A549 (cell line): ENCODE data around the gene KCNB1. TPM values are rescaled to one million over a fixed set of nuclear protein-coding genes. Genes with fewer than 3 reads are reported as not detected.

Experiments used
- ATAC-seq, 2 experiments: fragments of 200-7000 bp in 1 of 2; fragments of >200 bp in 1 of 2; cut with Nextera tagmentation in 1 of 2; cut with Tn5 transposase in 1 of 2; 3 replicates each; pipeline versions ENCODE4 v1.8.0 to v1.9.1; 2018 to 2020; ENCODE audit warnings: mild to moderate bottlenecking in 1 of 2, moderate library complexity in 1 of 2
- CTCF ChIA-PET: fragments of 300-600 bp; sonication (Branson Sonifier 250); formaldehyde crosslinking; extraction: SDS; loops from one replicate; lab custom pipeline; 2021; ENCODE audit warnings: antibody characterized with exemption, inconsistent platforms; lab: Yijun Ruan, JAX
- POLR2A ChIA-PET: fragments of 350-600 bp; formaldehyde crosslinking; extraction: SDS; loops from one replicate; lab custom pipeline; 2021; ENCODE audit warnings: antibody characterized with exemption, inconsistent platforms; lab: Yijun Ruan, JAX
- DNase-seq, 2 experiments: peaks; one replicate each; pipeline versions ENCODE4 v3.0.0 to v3.0.0-alpha.2; 2011 to 2016; ENCODE audit warnings: low read depth in 1 of 2, low spot score in 1 of 2
- FAIRE-seq: peaks from 2 replicates; lab custom pipeline; 2011; peaks lifted over from hg19 to GRCh38; lab: Jason Lieb, UNC
- H3K27ac ChIP-seq, 2 experiments: fragments of >200 bp; sonication (Bioruptor Twin); formaldehyde crosslinking; 3 replicates each; pipeline ENCODE4 v1.5.1; 2016 to 2017
- H3K4me1 ChIP-seq: fragments of >200 bp; sonication (Bioruptor Twin); formaldehyde crosslinking; 3 replicates; pipeline ENCODE4 v1.6.1; 2016
- H3K4me2 ChIP-seq: fragments of >200 bp; sonication (Bioruptor Twin); formaldehyde crosslinking; 3 replicates; pipeline ENCODE4 v1.6.1; 2016
- H3K4me3 ChIP-seq: fragments of >200 bp; sonication (Bioruptor Twin); formaldehyde crosslinking; 3 replicates; pipeline ENCODE4 v1.5.1; 2016
- H3K9me3 ChIP-seq: fragments of >200 bp; sonication (Bioruptor Twin); formaldehyde crosslinking; 3 replicates; pipeline ENCODE4 v1.6.1; 2016
- CBX8 ChIP-seq: fragments of 200-600 bp; sonication (generic); IDR thresholded peaks from 2 replicates; pipeline ENCODE4 v1.6.1; 2016
- CHD2 ChIP-seq: fragments of 150-350 bp; IDR thresholded peaks from 2 replicates; pipeline ENCODE4 v1.6.1; 2014; ENCODE audit warnings: low read length; ENCODE audit not compliant: partially characterized antibody
- EHF ChIP-seq: fragments of 250-450 bp; sonication (Bioruptor Pico); IDR thresholded peaks from 2 replicates; pipeline ENCODE4 v1.5.0; 2020; ENCODE audit warnings: mild to moderate bottlenecking
- EP300 ChIP-seq, 2 experiments: fragments of >200 bp; sonication (Bioruptor Twin); formaldehyde crosslinking; IDR thresholded peaks; 2 replicates in 1 of 2; 3 replicates in 1 of 2; pipeline ENCODE4 v1.6.1; 2016 to 2017
- FOSL2 ChIP-seq, 2 experiments: fragments of 450-650 bp in 1 of 2; fragments of >200 bp in 1 of 2; sonication (Bioruptor Twin) in 1 of 2; formaldehyde crosslinking; IDR thresholded peaks; 2 replicates each; pipeline versions ENCODE4 v1.5.0 to v1.6.1; 2016 to 2020; ENCODE audit warnings: mild to moderate bottlenecking in 1 of 2, moderate library complexity in 1 of 2
- HDAC2 ChIP-seq: fragments of 200-600 bp; sonication (generic); IDR thresholded peaks from 2 replicates; pipeline ENCODE4 v1.6.1; 2016
- HOXB13 ChIP-seq: fragments of 250-450 bp; sonication (Bioruptor Pico); IDR thresholded peaks from 2 replicates; pipeline ENCODE4 v1.5.0; 2020; ENCODE audit warnings: low read depth, mild to moderate bottlenecking, moderate library complexity
- HOXB5 ChIP-seq: fragments of 250-450 bp; sonication (Bioruptor Pico); IDR thresholded peaks from 2 replicates; pipeline ENCODE4 v1.5.0; 2020; ENCODE audit warnings: mild to moderate bottlenecking, moderate library complexity
- JUNB ChIP-seq: fragments of >200 bp; sonication (Bioruptor Twin); formaldehyde crosslinking; IDR thresholded peaks from 2 replicates; pipeline ENCODE4 v1.6.1; 2016
- NFE2L2 ChIP-seq: fragments of 150-350 bp; conservative IDR thresholded peaks from 2 replicates; pipeline ENCODE4 v1.6.1; 2014; ENCODE audit warnings: low read length
- NPAS2 ChIP-seq: fragments of 250-450 bp; sonication (Bioruptor Pico); IDR thresholded peaks from 2 replicates; pipeline ENCODE4 v1.8.0; 2022; ENCODE audit warnings: mild to moderate bottlenecking, moderate library complexity, borderline replicate concordance
- NR3C1 ChIP-seq: fragments of >200 bp; sonication (Bioruptor Twin); formaldehyde crosslinking; IDR thresholded peaks from 3 replicates; pipeline ENCODE4 v1.6.1; 2017
- PBX3 ChIP-seq: IDR thresholded peaks from 2 replicates; pipeline ENCODE4 v1.6.1; 2012
- PHF8 ChIP-seq: fragments of 200-600 bp; sonication (generic); IDR thresholded peaks from 2 replicates; pipeline ENCODE4 v1.6.1; 2016; ENCODE audit warnings: low read depth, mild to moderate bottlenecking, antibody characterized with exemption, moderate library complexity, borderline replicate concordance
- POLR2AphosphoS2 ChIP-seq: conservative IDR thresholded peaks from 2 replicates; pipeline ENCODE4 v1.6.1; 2012; ENCODE audit warnings: low read length, improper control_type of control experiment, inconsistent platforms
- RAD21 ChIP-seq, 2 experiments: fragments of >200 bp in 1 of 2; sonication (Bioruptor Twin) in 1 of 2; formaldehyde crosslinking in 1 of 2; IDR thresholded peaks in 1 of 2; conservative IDR thresholded peaks in 1 of 2; 2 replicates in 1 of 2; 3 replicates in 1 of 2; pipeline ENCODE4 v1.6.1; 2012 to 2018; ENCODE audit warnings: inconsistent platforms in 1 of 2
- RNF2 ChIP-seq: fragments of 200-600 bp; sonication (generic); IDR thresholded peaks from 2 replicates; pipeline ENCODE4 v1.6.1; 2016; ENCODE audit warnings: low read depth, mild to moderate bottlenecking, antibody characterized with exemption, moderate library complexity, borderline replicate concordance
- SMC3 ChIP-seq: fragments of >200 bp; sonication (Bioruptor Twin); formaldehyde crosslinking; IDR thresholded peaks from 3 replicates; pipeline ENCODE4 v1.6.1; 2018; ENCODE audit warnings: inconsistent platforms
- SREBF2 ChIP-seq: fragments of 450-650 bp; IDR thresholded peaks from 2 replicates; pipeline ENCODE4 v1.6.1; 2014; ENCODE audit warnings: mild to moderate bottlenecking, moderate library complexity
- TFCP2L1 ChIP-seq: fragments of 250-450 bp; sonication (Bioruptor Pico); IDR thresholded peaks from 2 replicates; pipeline ENCODE4 v1.5.0; 2021; ENCODE audit warnings: mild to moderate bottlenecking
- USF2 ChIP-seq: fragments of 450-650 bp; IDR thresholded peaks from 2 replicates; pipeline ENCODE4 v1.6.1; 2014; ENCODE audit warnings: antibody characterized with exemption
- ZC3H11A ChIP-seq: fragments of 450-650 bp; IDR thresholded peaks from 2 replicates; pipeline ENCODE4 v1.6.1; 2014; ENCODE audit warnings: antibody characterized with exemption, mild to moderate bottlenecking
- ZFP36 ChIP-seq: fragments of 450-650 bp; IDR thresholded peaks from 2 replicates; pipeline ENCODE4 v1.6.1; 2014; ENCODE audit warnings: borderline replicate concordance; ENCODE audit not compliant: partially characterized antibody
- ZNF302 ChIP-seq: fragments of 250-450 bp; sonication (Bioruptor Pico); IDR thresholded peaks from 2 replicates; pipeline ENCODE4 v1.9.0; 2021; ENCODE audit warnings: inconsistent platforms, mild to moderate bottlenecking, moderate library complexity
- ZSCAN20 ChIP-seq: fragments of 250-450 bp; sonication (Bioruptor Pico); IDR thresholded peaks from 2 replicates; pipeline ENCODE4 v1.8.0; 2022; ENCODE audit warnings: mild to moderate bottlenecking, moderate library complexity
- WGBS: methylation state at CpG from one replicate; pipeline ENCODE4 v1.1.6; 2017; ENCODE audit errors: missing lambda C conversion rate; 5-methylcytosine and 5-hydroxymethylcytosine counted together
- polyA plus RNA-seq, 4 experiments: library from polyadenylated mRNA; depleted of rRNA in 3 of 4; stranded (reverse); fragments of >200 nt; fragmentation: RNase III in 1 of 4; extraction: RNeasy Plus Mini Kit Qiagen cat#74134 plus additional on column Dnase treatment in 1 of 4; gene quantifications; 2 replicates in 3 of 4; 3 replicates in 1 of 4; pipeline ENCODE4 v1.2.3, GENCODE V29; 2011 to 2017
- TF ChIP-seq, protein P1 (sequence below): fragments of 200-600 bp; sonication (generic); IDR thresholded peaks from 2 replicates; pipeline ENCODE4 v1.6.1; 2016; ENCODE audit warnings: antibody characterized with exemption, mild to moderate bottlenecking, moderate library complexity
- TF ChIP-seq, protein P2 (sequence below): fragments of 250-450 bp; sonication (Bioruptor Pico); IDR thresholded peaks from 2 replicates; pipeline ENCODE4 v1.5.0; 2020; ENCODE audit warnings: low read depth, mild to moderate bottlenecking, moderate library complexity
- TF ChIP-seq, protein P3 (sequence below): IDR thresholded peaks from 2 replicates; pipeline ENCODE4 v1.6.1; 2012
- TF ChIP-seq, protein P4 (sequence below): fragments of >200 bp; sonication (Bioruptor Twin); formaldehyde crosslinking; IDR thresholded peaks from 2 replicates; pipeline ENCODE4 v1.6.1; 2016
- TF ChIP-seq, protein P5 (sequence below): fragments of 150-350 bp; IDR thresholded peaks from 2 replicates; pipeline ENCODE4 v1.6.1; 2014; ENCODE audit warnings: low read depth, mild to moderate bottlenecking, low read length

KCNB1 gene
- polyA plus RNA-seq, 2 of the 4 experiments (the other 2 are of a cell fraction), result 0.12 to 0.28 TPM

DNA sequence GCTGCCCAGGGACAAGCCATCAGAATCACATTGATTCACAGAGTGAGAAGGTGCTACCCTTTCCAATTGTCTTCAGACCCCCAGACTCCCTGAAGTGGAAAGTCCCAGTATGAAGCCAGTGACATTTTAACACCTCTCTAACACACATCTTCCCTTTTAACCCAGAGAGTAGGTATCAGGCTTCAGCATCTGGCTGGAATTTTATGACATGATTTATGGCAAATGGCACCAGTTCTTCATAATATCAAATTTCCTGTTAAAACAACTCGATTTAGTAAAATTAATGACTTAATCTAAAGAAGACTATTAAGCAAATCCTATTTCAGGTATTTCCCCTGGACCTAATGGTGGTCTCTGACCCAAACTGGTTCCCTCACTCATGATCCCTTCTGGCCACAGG lies 25.0 kb downstream of the KCNB1 start:
- CTCF ChIA-PET, result interaction anchor here (0.8 kb wide), 1 partner anchor 10 kb away, joined by 3 read pairs; no protein-coding TSS in a partner anchor
- Histone ChIP-seq H3K4me2 (no peak overlapping the region), H3K27ac (no peak overlapping the region), H3K4me3 (no peak overlapping the region), H3K4me1 (0 out of 3 replicates have a peak, but pooled peaks cover 7% of the 10 kb centered on the region), H3K9me3 (no peaks in the 10 kb centered on the region)
- DNase-seq, result no peak
- TF ChIP-seq, protein P1, sequence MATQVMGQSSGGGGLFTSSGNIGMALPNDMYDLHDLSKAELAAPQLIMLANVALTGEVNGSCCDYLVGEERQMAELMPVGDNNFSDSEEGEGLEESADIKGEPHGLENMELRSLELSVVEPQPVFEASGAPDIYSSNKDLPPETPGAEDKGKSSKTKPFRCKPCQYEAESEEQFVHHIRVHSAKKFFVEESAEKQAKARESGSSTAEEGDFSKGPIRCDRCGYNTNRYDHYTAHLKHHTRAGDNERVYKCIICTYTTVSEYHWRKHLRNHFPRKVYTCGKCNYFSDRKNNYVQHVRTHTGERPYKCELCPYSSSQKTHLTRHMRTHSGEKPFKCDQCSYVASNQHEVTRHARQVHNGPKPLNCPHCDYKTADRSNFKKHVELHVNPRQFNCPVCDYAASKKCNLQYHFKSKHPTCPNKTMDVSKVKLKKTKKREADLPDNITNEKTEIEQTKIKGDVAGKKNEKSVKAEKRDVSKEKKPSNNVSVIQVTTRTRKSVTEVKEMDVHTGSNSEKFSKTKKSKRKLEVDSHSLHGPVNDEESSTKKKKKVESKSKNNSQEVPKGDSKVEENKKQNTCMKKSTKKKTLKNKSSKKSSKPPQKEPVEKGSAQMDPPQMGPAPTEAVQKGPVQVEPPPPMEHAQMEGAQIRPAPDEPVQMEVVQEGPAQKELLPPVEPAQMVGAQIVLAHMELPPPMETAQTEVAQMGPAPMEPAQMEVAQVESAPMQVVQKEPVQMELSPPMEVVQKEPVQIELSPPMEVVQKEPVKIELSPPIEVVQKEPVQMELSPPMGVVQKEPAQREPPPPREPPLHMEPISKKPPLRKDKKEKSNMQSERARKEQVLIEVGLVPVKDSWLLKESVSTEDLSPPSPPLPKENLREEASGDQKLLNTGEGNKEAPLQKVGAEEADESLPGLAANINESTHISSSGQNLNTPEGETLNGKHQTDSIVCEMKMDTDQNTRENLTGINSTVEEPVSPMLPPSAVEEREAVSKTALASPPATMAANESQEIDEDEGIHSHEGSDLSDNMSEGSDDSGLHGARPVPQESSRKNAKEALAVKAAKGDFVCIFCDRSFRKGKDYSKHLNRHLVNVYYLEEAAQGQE, result no peak
- no peak for TF ChIP-seq PHF8
- TF ChIP-seq ZC3H11A, result no peak
- no peak for TF ChIP-seq EHF
- TF ChIP-seq NFE2L2, result no peak
- TF ChIP-seq SMC3, result no peak
- TF ChIP-seq JUNB, result no peak
- TF ChIP-seq HDAC2, result no peak
- TF ChIP-seq ZFP36, result no peak
- no peak for TF ChIP-seq HOXB5 (CRISPR knock-in tag)
- TF ChIP-seq POLR2AphosphoS2, result no peak
- TF ChIP-seq FOSL2 (IDR thresholded peaks at IDR 0.05), result no peak
- no peak for TF ChIP-seq FOSL2 (CRISPR knock-in tag; IDR thresholded peaks at IDR 0.05)
- no peak for TF ChIP-seq CBX8
- TF ChIP-seq NPAS2 (CRISPR knock-in tag), result no peak
- TF ChIP-seq EP300 (IDR thresholded peaks at IDR 0.05), result no peak
- TF ChIP-seq NR3C1, result no peak
- TF ChIP-seq ZNF302 (CRISPR knock-in tag), result no peak
- WGBS, result 4% methylated on average over 1 of the region's 1 CpG
- FAIRE-seq, result no peak
- POLR2A ChIA-PET, result no interaction called here
- ATAC-seq, result no peak

DNA sequence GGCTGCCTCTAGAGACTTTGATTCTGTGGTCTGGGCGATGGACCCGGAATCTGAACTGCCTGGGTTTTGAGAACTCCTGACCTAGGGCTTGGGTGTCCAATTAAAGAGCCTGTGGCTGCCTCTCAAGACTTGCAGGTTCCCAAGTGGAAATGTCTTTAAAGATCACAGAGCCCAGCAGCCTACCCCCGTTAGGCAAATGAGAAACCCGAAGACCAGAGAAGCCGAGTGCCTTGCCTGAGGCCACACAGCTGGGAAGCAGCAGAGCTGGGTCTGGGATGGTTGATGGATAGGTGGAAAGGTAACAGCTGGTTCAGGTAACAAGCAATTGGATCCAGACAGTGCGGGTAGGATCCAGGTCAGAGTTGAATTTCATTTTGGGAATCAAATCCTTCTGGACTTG lies 25.8 kb downstream of the KCNB1 start:
- H3K4me1 ChIP-seq, result 0 out of 3 replicates have a peak, but pooled peaks cover 7% of the 10 kb centered on the region
- POLR2A ChIA-PET, result no interaction called here
- 63% methylated on average over 6 of the region's 6 CpGs for WGBS
- DNase-seq (no peak), FAIRE-seq (no peak), ATAC-seq (no peak)
- no peaks in the 10 kb centered on the region for H3K9me3 ChIP-seq
- H3K4me2 ChIP-seq, result no peak overlapping the region
- CTCF ChIA-PET, result interaction anchor here (0.9 kb wide), 1 partner anchor 10 kb away, joined by 3 read pairs; no protein-coding TSS in a partner anchor
- no peak overlapping the region for H3K4me3 ChIP-seq
- TF ChIP-seq, protein P2, sequence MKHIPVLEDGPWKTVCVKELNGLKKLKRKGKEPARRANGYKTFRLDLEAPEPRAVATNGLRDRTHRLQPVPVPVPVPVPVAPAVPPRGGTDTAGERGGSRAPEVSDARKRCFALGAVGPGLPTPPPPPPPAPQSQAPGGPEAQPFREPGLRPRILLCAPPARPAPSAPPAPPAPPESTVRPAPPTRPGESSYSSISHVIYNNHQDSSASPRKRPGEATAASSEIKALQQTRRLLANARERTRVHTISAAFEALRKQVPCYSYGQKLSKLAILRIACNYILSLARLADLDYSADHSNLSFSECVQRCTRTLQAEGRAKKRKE (CRISPR knock-in tag), result no peak
- no peak for TF ChIP-seq HOXB13 (CRISPR knock-in tag)
- no peak for TF ChIP-seq CHD2
- TF ChIP-seq USF2, result no peak
- no peak for TF ChIP-seq ZSCAN20
- TF ChIP-seq RNF2, result no peak
- no peak for TF ChIP-seq EHF
- TF ChIP-seq, protein P3, sequence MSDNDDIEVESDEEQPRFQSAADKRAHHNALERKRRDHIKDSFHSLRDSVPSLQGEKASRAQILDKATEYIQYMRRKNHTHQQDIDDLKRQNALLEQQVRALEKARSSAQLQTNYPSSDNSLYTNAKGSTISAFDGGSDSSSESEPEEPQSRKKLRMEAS, result no peak
- TF ChIP-seq SREBF2, result no peak
- no peak for TF ChIP-seq PBX3
- TF ChIP-seq JUNB, result no peak
- TF ChIP-seq, protein P4, sequence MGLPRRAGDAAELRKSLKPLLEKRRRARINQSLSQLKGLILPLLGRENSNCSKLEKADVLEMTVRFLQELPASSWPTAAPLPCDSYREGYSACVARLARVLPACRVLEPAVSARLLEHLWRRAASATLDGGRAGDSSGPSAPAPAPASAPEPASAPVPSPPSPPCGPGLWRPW, result no peak
- TF ChIP-seq TFCP2L1, result no peak
- no peak for TF ChIP-seq RAD21 (conservative IDR thresholded peaks at IDR 0.05 in 1 of 2, IDR thresholded peaks at IDR 0.05 in 1 of 2)
- TF ChIP-seq, protein P5, sequence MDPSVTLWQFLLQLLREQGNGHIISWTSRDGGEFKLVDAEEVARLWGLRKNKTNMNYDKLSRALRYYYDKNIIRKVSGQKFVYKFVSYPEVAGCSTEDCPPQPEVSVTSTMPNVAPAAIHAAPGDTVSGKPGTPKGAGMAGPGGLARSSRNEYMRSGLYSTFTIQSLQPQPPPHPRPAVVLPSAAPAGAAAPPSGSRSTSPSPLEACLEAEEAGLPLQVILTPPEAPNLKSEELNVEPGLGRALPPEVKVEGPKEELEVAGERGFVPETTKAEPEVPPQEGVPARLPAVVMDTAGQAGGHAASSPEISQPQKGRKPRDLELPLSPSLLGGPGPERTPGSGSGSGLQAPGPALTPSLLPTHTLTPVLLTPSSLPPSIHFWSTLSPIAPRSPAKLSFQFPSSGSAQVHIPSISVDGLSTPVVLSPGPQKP, result no peak
- H3K27ac ChIP-seq, result no peak overlapping the region
